NCI-H524 treated with DMSO at 0.1 percent for 48 hours (cell line): ENCODE data around the gene MAPKAP1.

Experiments used
- DNase-seq: peaks from one replicate; lab custom pipeline; 2025; lab: John Stamatoyannopoulos, UW

Gene MAPKAP1

GRCh38 chr9:125534971-125535701, 171.9 kb downstream of the MAPKAP1 start:
- DNase-seq: no peak

- no peak for DNase-seq
These were observed 174.0 kb downstream of the MAPKAP1 start for GRCh38 chr9:125532812-125533594.

GRCh38 chr9:125532412-125532811, 174.6 kb downstream of the MAPKAP1 start:
- no peak for DNase-seq

- DNase-seq: no peak
These were observed 177.2 kb downstream of the MAPKAP1 start for GRCh38 chr9:125529589-125530515.

- no peak for DNase-seq
These were observed 177.9 kb downstream of the MAPKAP1 start for GRCh38 chr9:125529107-125529506.

- DNase-seq: no peak
These were observed 179.5 kb downstream of the MAPKAP1 start for GRCh38 chr9:125527471-125528002.

GRCh38 chr9:125525921-125526631, 180.9 kb downstream of the MAPKAP1 start:
- DNase-seq: no peak

GRCh38 chr9:125524583-125525355, 182.2 kb downstream of the MAPKAP1 start:
- DNase-seq: no peak

- peak; percentile 16 for DNase-seq
These were observed 183.3 kb downstream of the MAPKAP1 start for GRCh38 chr9:125523681-125524080.

- DNase-seq: no peak
These were observed 184.7 kb downstream of the MAPKAP1 start for GRCh38 chr9:125522328-125522725.

GRCh38 chr9:125521462-125522327, 185.3 kb downstream of the MAPKAP1 start:
- no peak for DNase-seq

GRCh38 chr9:125519734-125520133, 187.3 kb downstream of the MAPKAP1 start:
- DNase-seq: no peak

- DNase-seq: no peak
These were observed 189.4 kb downstream of the MAPKAP1 start for GRCh38 chr9:125517577-125517976.

GRCh38 chr9:125515983-125516940, 190.7 kb downstream of the MAPKAP1 start:
- DNase-seq: no peak

GRCh38 chr9:125515281-125515680, 191.7 kb downstream of the MAPKAP1 start:
- no peak for DNase-seq

- DNase-seq: no peak
These were observed 192.5 kb downstream of the MAPKAP1 start for GRCh38 chr9:125514468-125514867.

- no peak for DNase-seq
These were observed 193.2 kb downstream of the MAPKAP1 start for GRCh38 chr9:125513668-125514413.

- no peak for DNase-seq
These were observed 193.7 kb downstream of the MAPKAP1 start for GRCh38 chr9:125513303-125513667.
